ENCODE data around the gene AFAP1L2.
A peak's percentile ranks its signal among the peaks of the same experiment; 100 is the strongest.

The AFAP1L2 gene

GRCh38 chr10:114427124-114427852 lies 23.0 kb upstream of the AFAP1L2 start:
- Mint-ChIP-seq H3K4me1 (ENCODE audit: low read depth) (no peaks in the 10 kb centered on the region), H3K36me3 (ENCODE audit: low read depth) (peaks cover 24% of the 10 kb centered on the region), H3K4me3 (no peak overlapping the region), H3K27me3 (no peaks in the 10 kb centered on the region), H3K9me3 (no peaks in the 10 kb centered on the region), H3K27ac (no peak overlapping the region)
- no peak for DNase-seq

DNA sequence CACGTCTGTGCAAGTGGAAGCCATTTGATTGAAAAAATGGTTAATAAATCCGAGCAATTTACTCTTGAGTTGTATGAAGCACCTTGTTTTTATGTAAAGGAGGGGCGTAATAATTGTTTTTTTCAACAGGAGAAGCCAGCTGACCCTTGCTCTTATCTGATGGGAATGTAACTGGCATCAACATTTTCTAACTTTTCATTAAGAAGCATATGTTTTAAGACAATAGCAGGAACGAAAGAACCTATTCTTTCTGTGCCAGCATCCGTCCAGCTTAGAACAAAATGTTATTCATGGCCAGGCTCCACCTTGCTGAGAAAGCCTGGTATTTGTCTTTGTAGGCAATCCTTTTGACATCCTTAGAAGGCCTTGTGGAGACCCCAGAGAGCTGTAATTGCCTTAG lies 22.2 kb upstream of the AFAP1L2 start:
- no peaks in the 10 kb centered on the region for H3K4me1 Mint-ChIP-seq (ENCODE audit: low read depth)
- no peak overlapping the region for H3K27ac Mint-ChIP-seq
- no peaks in the 10 kb centered on the region for H3K9me3 Mint-ChIP-seq
- peaks cover 17% of the 10 kb centered on the region for H3K36me3 Mint-ChIP-seq (ENCODE audit: low read depth)
- no peaks in the 10 kb centered on the region for H3K27me3 Mint-ChIP-seq
- no peak overlapping the region for H3K4me3 Mint-ChIP-seq
- no peak for DNase-seq

DNA sequence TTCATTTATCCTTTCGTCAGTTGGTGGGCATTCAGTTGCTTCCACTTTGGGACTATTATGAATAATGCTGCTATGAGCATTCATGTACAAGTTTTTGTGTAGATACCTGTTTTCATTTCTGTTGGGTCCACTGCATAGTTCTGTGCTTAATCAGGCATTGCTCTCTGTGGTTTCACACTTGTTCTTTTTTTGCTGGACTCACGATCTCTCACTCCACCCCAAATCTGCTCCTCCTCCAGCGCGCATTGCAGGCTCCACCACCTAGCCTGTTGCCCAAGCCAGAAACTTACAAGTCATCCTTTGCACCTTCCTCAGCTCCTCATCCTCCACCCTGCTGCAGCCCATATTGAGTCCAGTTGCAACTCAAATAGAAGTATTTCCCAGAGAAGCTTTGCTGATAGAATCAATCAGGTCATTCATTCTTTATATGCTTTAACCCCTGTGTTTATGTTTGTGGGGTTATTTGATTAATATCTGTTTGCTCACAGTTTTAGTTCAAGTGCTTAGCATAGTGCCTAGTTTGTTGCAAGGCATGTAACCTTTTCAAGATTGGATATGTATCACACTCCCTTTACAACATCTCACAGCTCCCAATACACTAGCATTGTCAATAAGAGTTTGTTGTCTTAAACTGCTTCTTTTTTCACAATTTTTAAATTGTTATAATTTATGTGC lies 16.6 kb upstream of the AFAP1L2 start:
- DNase-seq, result no peak
- H3K27me3 Mint-ChIP-seq, result peaks cover 29% of the 10 kb centered on the region
- no peaks in the 10 kb centered on the region for H3K4me1 Mint-ChIP-seq (ENCODE audit: low read depth)
- no peaks in the 10 kb centered on the region for H3K9me3 Mint-ChIP-seq
- no peaks in the 10 kb centered on the region for H3K36me3 Mint-ChIP-seq (ENCODE audit: low read depth)
- no peak overlapping the region for H3K27ac Mint-ChIP-seq
- H3K4me3 Mint-ChIP-seq, result no peak overlapping the region

DNA sequence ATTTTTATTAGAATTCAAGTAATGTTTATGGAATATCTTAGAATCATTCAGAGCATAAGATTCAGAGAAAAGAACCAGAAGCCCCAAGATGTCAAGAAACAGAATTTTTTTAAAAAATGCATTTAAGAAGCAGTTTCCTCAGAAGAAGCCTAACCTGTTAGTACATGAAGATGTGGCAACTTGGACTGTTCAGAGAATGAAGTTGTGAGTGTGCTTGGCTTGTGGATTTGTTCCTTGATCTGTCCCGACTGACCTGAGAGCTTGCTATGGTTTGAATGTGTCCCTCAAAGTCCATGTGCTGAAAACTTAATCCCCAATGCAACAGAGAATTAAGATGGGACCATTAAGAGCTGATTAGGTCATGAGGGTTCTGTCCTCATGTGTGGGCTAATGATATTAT lies 13.8 kb upstream of the AFAP1L2 start:
- no peaks in the 10 kb centered on the region for H3K9me3 Mint-ChIP-seq
- H3K4me3 Mint-ChIP-seq, result no peak overlapping the region
- no peaks in the 10 kb centered on the region for H3K4me1 Mint-ChIP-seq (ENCODE audit: low read depth)
- no peak overlapping the region for H3K27ac Mint-ChIP-seq
- H3K36me3 Mint-ChIP-seq (ENCODE audit: low read depth), result no peaks in the 10 kb centered on the region
- peaks cover 41% of the 10 kb centered on the region for H3K27me3 Mint-ChIP-seq
- DNase-seq, result no peak

- no peak overlapping the region for H3K4me3 Mint-ChIP-seq
- H3K27me3 Mint-ChIP-seq, result peaks cover 42% of the 10 kb centered on the region
- H3K36me3 Mint-ChIP-seq (ENCODE audit: low read depth), result no peaks in the 10 kb centered on the region
- no peak overlapping the region for H3K27ac Mint-ChIP-seq
- DNase-seq, result no peak
- no peaks in the 10 kb centered on the region for H3K4me1 Mint-ChIP-seq (ENCODE audit: low read depth)
- no peaks in the 10 kb centered on the region for H3K9me3 Mint-ChIP-seq
Measured at GRCh38 chr10:114412907-114413797, 8.8 kb upstream of the AFAP1L2 start.

- no peak overlapping the region for H3K4me3 Mint-ChIP-seq
- no peak overlapping the region for H3K27ac Mint-ChIP-seq
- no peaks in the 10 kb centered on the region for H3K36me3 Mint-ChIP-seq (ENCODE audit: low read depth)
- H3K27me3 Mint-ChIP-seq, result peaks cover 47% of the 10 kb centered on the region
- no peak for DNase-seq
- no peaks in the 10 kb centered on the region for H3K9me3 Mint-ChIP-seq
- peaks cover 7% of the 10 kb centered on the region for H3K4me1 Mint-ChIP-seq (ENCODE audit: low read depth)
Measured at GRCh38 chr10:114408968-114409444, 4.7 kb upstream of the AFAP1L2 start.

GRCh38 chr10:114408112-114408967 lies 4.0 kb upstream of the AFAP1L2 start:
- peaks cover 44% of the 10 kb centered on the region for H3K27me3 Mint-ChIP-seq
- no peaks in the 10 kb centered on the region for H3K36me3 Mint-ChIP-seq (ENCODE audit: low read depth)
- peaks cover 8% of the 10 kb centered on the region for H3K4me1 Mint-ChIP-seq (ENCODE audit: low read depth)
- H3K9me3 Mint-ChIP-seq, result no peaks in the 10 kb centered on the region
- H3K27ac Mint-ChIP-seq, result no peak overlapping the region
- H3K4me3 Mint-ChIP-seq, result no peak overlapping the region
- no peak for DNase-seq

DNA sequence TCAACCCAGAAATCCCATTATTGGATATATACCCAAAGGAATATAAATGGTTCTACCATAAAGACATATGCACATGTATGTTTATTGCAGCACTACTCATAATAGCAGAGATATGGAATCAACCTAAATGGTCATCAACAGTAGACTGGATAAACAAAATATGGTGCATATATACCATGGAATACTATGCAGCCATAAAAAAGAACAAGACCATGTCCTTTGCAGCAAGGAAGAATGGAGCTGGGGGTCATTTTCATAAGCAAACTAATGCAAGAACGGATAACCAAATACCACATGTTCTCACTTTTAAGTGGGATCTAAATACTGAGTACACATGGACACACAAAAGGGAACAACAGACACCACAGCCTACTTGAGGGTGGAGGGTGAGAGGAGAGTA lies 2.2 kb upstream of the AFAP1L2 start:
- peaks cover 14% of the 10 kb centered on the region for H3K4me1 Mint-ChIP-seq (ENCODE audit: low read depth)
- H3K36me3 Mint-ChIP-seq (ENCODE audit: low read depth), result no peaks in the 10 kb centered on the region
- H3K27me3 Mint-ChIP-seq, result peaks cover 56% of the 10 kb centered on the region
- no peaks in the 10 kb centered on the region for H3K9me3 Mint-ChIP-seq
- no peak overlapping the region for H3K27ac Mint-ChIP-seq
- H3K4me3 Mint-ChIP-seq, result no peak overlapping the region
- no peak for DNase-seq

- no peak overlapping the region for H3K4me3 Mint-ChIP-seq
- H3K27me3 Mint-ChIP-seq, result peaks cover 71% of the 10 kb centered on the region
- H3K9me3 Mint-ChIP-seq, result no peaks in the 10 kb centered on the region
- no peaks in the 10 kb centered on the region for H3K36me3 Mint-ChIP-seq (ENCODE audit: low read depth)
- no peak overlapping the region for H3K27ac Mint-ChIP-seq
- peaks cover 14% of the 10 kb centered on the region for H3K4me1 Mint-ChIP-seq (ENCODE audit: low read depth)
- DNase-seq, result no peak
Measured at GRCh38 chr10:114405011-114405350, 679 bp upstream of the AFAP1L2 start.

GRCh38 chr10:114403541-114404161 lies 651 bp downstream of the AFAP1L2 start:
- Mint-ChIP-seq H3K4me1 (ENCODE audit: low read depth) (peaks cover 14% of the 10 kb centered on the region), H3K27me3 (peaks cover 76% of the 10 kb centered on the region), H3K4me3 (peak overlapping the region; percentile 57), H3K27ac (no peak overlapping the region), H3K9me3 (no peaks in the 10 kb centered on the region), H3K36me3 (ENCODE audit: low read depth) (no peaks in the 10 kb centered on the region)
- DNase-seq, result no peak

- H3K27me3 Mint-ChIP-seq, result peaks cover 79% of the 10 kb centered on the region
- DNase-seq, result no peak
- no peak overlapping the region for H3K27ac Mint-ChIP-seq
- peaks cover 14% of the 10 kb centered on the region for H3K4me1 Mint-ChIP-seq (ENCODE audit: low read depth)
- no peaks in the 10 kb centered on the region for H3K36me3 Mint-ChIP-seq (ENCODE audit: low read depth)
- H3K9me3 Mint-ChIP-seq, result no peaks in the 10 kb centered on the region
- peak overlapping the region; percentile 57 for H3K4me3 Mint-ChIP-seq
Measured at GRCh38 chr10:114402871-114403540, 1.3 kb downstream of the AFAP1L2 start.

DNA sequence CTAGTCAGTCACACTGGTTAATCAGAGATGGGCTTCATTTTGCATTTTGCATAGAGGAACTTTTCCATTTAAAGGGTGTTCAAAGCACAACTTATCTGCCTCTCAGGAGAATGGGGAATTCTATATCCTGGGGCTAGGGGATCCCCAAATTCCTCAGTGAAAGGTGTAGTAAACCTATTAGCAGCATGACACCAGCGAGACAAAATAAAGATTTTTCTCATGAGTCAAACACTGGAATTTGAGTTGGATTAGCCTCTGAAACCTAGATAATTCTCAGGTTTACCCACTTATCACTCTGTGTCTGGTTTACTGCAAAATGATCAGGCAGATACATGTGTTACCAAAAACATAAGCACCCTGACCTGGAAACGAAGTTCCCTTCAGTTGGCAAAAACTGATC lies 2.1 kb downstream of the AFAP1L2 start:
- Mint-ChIP-seq H3K27me3 (peaks cover 81% of the 10 kb centered on the region), H3K4me1 (ENCODE audit: low read depth) (peaks cover 16% of the 10 kb centered on the region), H3K4me3 (no peak overlapping the region), H3K27ac (no peak overlapping the region), H3K36me3 (ENCODE audit: low read depth) (no peaks in the 10 kb centered on the region), H3K9me3 (no peaks in the 10 kb centered on the region)
- DNase-seq, result no peak

GRCh38 chr10:114401195-114401791 lies 3.0 kb downstream of the AFAP1L2 start:
- no peak for DNase-seq
- H3K36me3 Mint-ChIP-seq (ENCODE audit: low read depth), result no peaks in the 10 kb centered on the region

More at GRCh38 chr10:114401195-114401791, 3.0 kb downstream of the AFAP1L2 start:
- H3K4me1 Mint-ChIP-seq (ENCODE audit: low read depth), result peaks cover 16% of the 10 kb centered on the region
- H3K27me3 Mint-ChIP-seq, result peaks cover 84% of the 10 kb centered on the region
- H3K9me3 Mint-ChIP-seq, result no peaks in the 10 kb centered on the region
- H3K4me3 Mint-ChIP-seq, result no peak overlapping the region
- no peak overlapping the region for H3K27ac Mint-ChIP-seq

Measured in activated T-cell treated with anti-CD3 and anti-CD28 coated beads, Interleukin-2, amount 50 U/mL, for 24 hours (primary cell).